Measurements from ENCODE around the gene RAD21L1.

The RAD21L1 gene

GRCh38 chr20:1283522-1284510 is 58.0 kb downstream of the RAD21L1 start:
- TF ChIP-seq REST (IDR thresholded peaks at IDR 0.05; ENCODE audit: insufficient replicate concordance, low read depth) (no peak), CTCF (IDR thresholded peaks at IDR 0.05; ENCODE audit: insufficient read depth, low read length) (no peak), SPI1 (IDR thresholded peaks at IDR 0.05; ENCODE audit: borderline replicate concordance, low read depth) (no peak), POLR2AphosphoS5 (IDR thresholded peaks at IDR 0.05; ENCODE audit: low read depth) (no peak), GABPA (IDR thresholded peaks at IDR 0.05; ENCODE audit: low read depth) (no peak)
- no peaks in the 10 kb centered on the region for H3K27me3 ChIP-seq (ENCODE audit: insufficient read depth, poor library complexity, severe bottlenecking)
- no peak for DNase-seq (ENCODE audit: low read depth in 1 of 2, low spot score in 1 of 2)
- H3K27ac ChIP-seq (replicated peaks) = no peak overlapping the region
- H3K4me3 ChIP-seq (replicated peaks; ENCODE audit: insufficient read depth, low read length) = no peak overlapping the region

GRCh38 chr20:1286267-1287024 is 60.6 kb downstream of the RAD21L1 start:
- Histone ChIP-seq H3K27me3 (ENCODE audit: insufficient read depth, poor library complexity, severe bottlenecking) (no peaks in the 10 kb centered on the region), H3K4me3 (replicated peaks; ENCODE audit: insufficient read depth, low read length) (no peak overlapping the region), H3K27ac (replicated peaks) (no peak overlapping the region)
- TF ChIP-seq GABPA (IDR thresholded peaks at IDR 0.05; ENCODE audit: low read depth) = no peak
- TF ChIP-seq CTCF (IDR thresholded peaks at IDR 0.05; ENCODE audit: insufficient read depth, low read length) = no peak
- no peak for TF ChIP-seq REST (IDR thresholded peaks at IDR 0.05; ENCODE audit: insufficient replicate concordance, low read depth)
- TF ChIP-seq POLR2AphosphoS5 (IDR thresholded peaks at IDR 0.05; ENCODE audit: low read depth) = no peak
- no peak for TF ChIP-seq SPI1 (IDR thresholded peaks at IDR 0.05; ENCODE audit: borderline replicate concordance, low read depth)
- no peak for DNase-seq (ENCODE audit: low read depth in 1 of 2, low spot score in 1 of 2)

- TF ChIP-seq REST (IDR thresholded peaks at IDR 0.05; ENCODE audit: insufficient replicate concordance, low read depth) = no peak
- no peak for TF ChIP-seq CTCF (IDR thresholded peaks at IDR 0.05; ENCODE audit: insufficient read depth, low read length)
- TF ChIP-seq SPI1 (IDR thresholded peaks at IDR 0.05; ENCODE audit: borderline replicate concordance, low read depth) = no peak
- no peak for TF ChIP-seq POLR2AphosphoS5 (IDR thresholded peaks at IDR 0.05; ENCODE audit: low read depth)
- TF ChIP-seq GABPA (IDR thresholded peaks at IDR 0.05; ENCODE audit: low read depth) = no peak
- Histone ChIP-seq H3K4me3 (replicated peaks; ENCODE audit: insufficient read depth, low read length) (no peak overlapping the region), H3K27me3 (ENCODE audit: insufficient read depth, poor library complexity, severe bottlenecking) (peaks cover 3% of the 10 kb centered on the region), H3K27ac (replicated peaks) (no peak overlapping the region)
- DNase-seq (ENCODE audit: low read depth in 1 of 2, low spot score in 1 of 2) = no peak
Measured at GRCh38 chr20:1287306-1287705, 61.5 kb downstream of the RAD21L1 start.

All from HL-60 (cell line).